Sciatic nerve (tissue), 2 donors: ENCODE results near the gene PCYT2. TPM values are rescaled to one million over a fixed set of nuclear protein-coding genes. Genes with fewer than 3 reads are reported as not detected.
A peak's percentile ranks its signal among the peaks of the same experiment; 100 is the strongest.

Experiments
- ATAC-seq: fragments of 200-7000 bp; cut with Tn5 transposase; one replicate; pipeline ENCODE4 v1.9.1; 2020; ENCODE audit warnings: mild to moderate bottlenecking, moderate library complexity
- DNase-seq: peaks from one replicate; pipeline ENCODE4 v3.0.0-alpha.2; 2020; ENCODE audit warnings: low spot score
- intact Hi-C: fragments of 100-400 bp; cut with DNase I; formaldehyde crosslinking; loops from one replicate; pipeline ENCODE4 v1.14.2; 2022
- total RNA-seq: library from RNA; stranded (reverse); fragmentation: NEBNext Ultra II Directional; extraction: Animal tissue kit (Norgen Biotek cat#: 25700); gene quantifications from one replicate; pipeline ENCODE4 v1.2.1, GENCODE V29; 2021
- donor health status: DM: no; HTN: no; CAD: no.
- donor health status: DM: no; HTN: no; CAD: no.

PCYT2 gene
- total RNA-seq, 1 donor from 2014 or later: 34.1 TPM

- no peak for DNase-seq
- intact Hi-C loops: no loop called here
- ATAC-seq: no peak
Measured at GRCh38 chr17:81866440-81867169, 44.6 kb downstream of the PCYT2 start.

GRCh38 chr17:81865733-81866439 is 45.3 kb downstream of the PCYT2 start:
- no peak for ATAC-seq
- intact Hi-C loops: no loop called here
- peak; percentile 58 for DNase-seq

- DNase-seq (no peak), ATAC-seq (no peak)
- intact Hi-C loops: no loop called here
Measured at GRCh38 chr17:81865358-81865732, 45.9 kb downstream of the PCYT2 start.

GRCh38 chr17:81863833-81864768 is 47.1 kb downstream of the PCYT2 start:
- intact Hi-C loops: no loop called here

GRCh38 chr17:81863123-81863675 is 48.0 kb downstream of the PCYT2 start:
- DNase-seq: no peak
- no peak for ATAC-seq
- intact Hi-C loops: no loop called here

More at GRCh38 chr17:81863833-81864768, 47.1 kb downstream of the PCYT2 start:
- ATAC-seq (no peak), DNase-seq (peak; percentile 60)

- intact Hi-C loops: no loop called here
- DNase-seq (peak; percentile 99), ATAC-seq (peak; percentile 98)
Measured at GRCh38 chr17:81860756-81861568, 50.2 kb downstream of the PCYT2 start.

GRCh38 chr17:81859906-81860755 is 51.1 kb downstream of the PCYT2 start, which contains the start of gene P4HB:
TSS of gene P4HB (minus strand) at chr17:81860535. CDS start at chr17:81860471, 64 bp downstream.
- no peak for DNase-seq
- ATAC-seq: no peak
- intact Hi-C loops: no loop called here

- DNase-seq: no peak
- intact Hi-C loops: no loop called here
- no peak for ATAC-seq
Measured at GRCh38 chr17:81858967-81859905, 52.0 kb downstream of the PCYT2 start.

GRCh38 chr17:81858170-81858966 is 52.8 kb downstream of the PCYT2 start:
- no peak for DNase-seq
- intact Hi-C loops: no loop called here
- no peak for ATAC-seq

GRCh38 chr17:81854974-81855774 is 56.0 kb downstream of the PCYT2 start:
- ATAC-seq: no peak
- intact Hi-C loops: no loop called here
- DNase-seq: no peak

GRCh38 chr17:81852237-81852636 is 59.0 kb downstream of the PCYT2 start:
- ATAC-seq (no peak), DNase-seq (no peak)
- intact Hi-C loops: no loop called here

- DNase-seq (no peak), ATAC-seq (no peak)
- intact Hi-C loops: no loop called here
Measured at GRCh38 chr17:81851423-81851822, 59.8 kb downstream of the PCYT2 start.
